ENCODE results near the gene TRPV4.

The TRPV4 gene

GRCh38 chr12:109777544-109777943 lies 55.7 kb downstream of the TRPV4 start:
- peak; percentile 59 for DNase-seq (ENCODE audit: low read depth)

- no peak for DNase-seq (ENCODE audit: low read depth)
These were observed 56.6 kb downstream of the TRPV4 start for GRCh38 chr12:109776624-109777023.

- DNase-seq (ENCODE audit: low read depth), result peak; percentile 73
These were observed 57.9 kb downstream of the TRPV4 start for GRCh38 chr12:109775172-109775881.

GRCh38 chr12:109773384-109774011 lies 59.7 kb downstream of the TRPV4 start:
- no peak for DNase-seq (ENCODE audit: low read depth)

- DNase-seq (ENCODE audit: low read depth), result peak; percentile 13
These were observed 60.4 kb downstream of the TRPV4 start for GRCh38 chr12:109772622-109773321.

GRCh38 chr12:109771746-109772621 lies 61.2 kb downstream of the TRPV4 start:
- no peak for DNase-seq (ENCODE audit: low read depth)

- DNase-seq (ENCODE audit: low read depth), result no peak
These were observed 62.1 kb downstream of the TRPV4 start for GRCh38 chr12:109770861-109771670.

- no peak for DNase-seq (ENCODE audit: low read depth)
These were observed 62.9 kb downstream of the TRPV4 start for GRCh38 chr12:109770104-109770860.

GRCh38 chr12:109768901-109769670 lies 64.1 kb downstream of the TRPV4 start:
- DNase-seq (ENCODE audit: low read depth), result no peak

GRCh38 chr12:109767991-109768900 lies 65.0 kb downstream of the TRPV4 start:
- no peak for DNase-seq (ENCODE audit: low read depth)

GRCh38 chr12:109767456-109767855 lies 65.7 kb downstream of the TRPV4 start:
- no peak for DNase-seq (ENCODE audit: low read depth)

- no peak for DNase-seq (ENCODE audit: low read depth)
These were observed 66.9 kb downstream of the TRPV4 start for GRCh38 chr12:109766251-109766778.

GRCh38 chr12:109765446-109765810 lies 67.8 kb downstream of the TRPV4 start:
- no peak for DNase-seq (ENCODE audit: low read depth)

- no peak for DNase-seq (ENCODE audit: low read depth)
These were observed 68.3 kb downstream of the TRPV4 start for GRCh38 chr12:109764776-109765445.

GRCh38 chr12:109764123-109764522 lies 69.1 kb downstream of the TRPV4 start:
- DNase-seq (ENCODE audit: low read depth), result no peak

GRCh38 chr12:109763201-109763841 lies 69.9 kb downstream of the TRPV4 start:
- DNase-seq (ENCODE audit: low read depth), result peak; percentile 64

GRCh38 chr12:109762673-109763191 lies 70.5 kb downstream of the TRPV4 start:
- DNase-seq (ENCODE audit: low read depth), result no peak
